ENCODE data around the gene ABI1.

Gene ABI1

DNA sequence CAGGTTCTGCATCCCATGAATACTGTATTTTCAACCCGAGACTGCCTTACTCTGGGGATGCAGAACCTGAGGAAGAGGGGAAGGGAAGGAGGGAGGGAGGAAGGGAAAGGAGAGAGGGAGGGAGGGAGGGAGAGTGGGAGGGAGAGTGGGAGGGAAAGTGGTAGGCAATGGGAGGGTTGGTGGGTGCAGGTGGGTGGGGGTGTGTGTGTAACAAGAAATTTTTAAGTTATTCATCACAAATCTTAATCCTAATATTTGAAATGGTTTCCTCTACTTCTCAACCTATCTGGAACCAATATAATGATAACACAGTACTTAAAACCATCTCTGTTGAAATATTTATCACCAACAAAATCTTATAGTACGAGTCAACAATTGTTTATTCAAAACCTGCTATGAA lies 95.2 kb downstream of the ABI1 start:
- no peak for DNase-seq

GRCh38 chr10:26759008-26759407 lies 101.8 kb downstream of the ABI1 start:
- no peak for DNase-seq

DNA sequence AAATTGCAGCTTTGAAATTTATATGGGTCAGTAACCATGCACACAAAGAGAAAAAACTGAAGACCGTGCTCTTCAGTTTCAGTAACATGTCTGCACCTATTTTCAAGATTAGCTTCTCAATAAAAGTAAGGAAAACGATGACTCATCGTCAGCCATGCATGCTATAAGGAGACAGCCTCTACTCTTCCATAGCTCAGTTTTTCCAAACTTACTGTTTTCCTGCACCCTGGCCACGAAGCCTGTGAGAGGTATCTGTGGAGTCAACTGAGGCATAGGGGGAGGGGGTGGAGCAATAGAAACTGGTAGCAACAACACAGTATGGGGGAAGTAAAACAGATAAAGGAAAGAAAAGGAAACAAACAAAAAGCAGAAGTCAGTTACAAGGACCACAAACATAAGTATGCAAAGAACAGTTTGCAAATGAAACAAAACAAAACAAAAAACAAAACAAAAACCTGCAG lies 105.3 kb downstream of the ABI1 start:
- DNase-seq: no peak

- no peak for DNase-seq
These were observed 114.7 kb downstream of the ABI1 start for GRCh38 chr10:26746061-26746460.

GRCh38 chr10:26743841-26744240 lies 116.9 kb downstream of the ABI1 start:
- DNase-seq: no peak

GRCh38 chr10:26743091-26743490 lies 117.7 kb downstream of the ABI1 start:
- no peak for DNase-seq

GRCh38 chr10:26741368-26741767 lies 119.4 kb downstream of the ABI1 start:
- DNase-seq: no peak

- DNase-seq: no peak
These were observed 121.6 kb downstream of the ABI1 start for GRCh38 chr10:26739071-26739631.

- no peak for DNase-seq
These were observed 122.4 kb downstream of the ABI1 start for GRCh38 chr10:26738301-26738911.

DNA sequence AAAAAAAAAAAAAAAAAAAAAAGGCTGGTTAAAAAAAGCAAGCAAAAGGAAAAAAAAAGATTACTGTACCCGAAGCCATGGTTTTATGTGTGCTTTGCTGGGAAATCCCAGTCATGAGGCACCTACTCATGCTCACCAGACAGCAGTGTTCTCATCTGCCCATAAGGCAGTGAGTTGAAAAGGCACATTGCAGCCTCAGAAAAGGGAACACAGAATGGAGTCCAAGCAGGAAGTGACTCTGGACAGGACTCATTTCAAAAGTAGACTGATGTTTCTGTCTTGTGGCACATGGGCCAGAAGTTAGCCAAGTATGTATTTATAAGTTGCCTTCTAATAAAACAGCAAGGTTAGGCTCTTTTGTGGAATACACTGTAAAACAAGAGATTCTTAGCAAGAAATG lies 123.0 kb downstream of the ABI1 start:
- no peak for DNase-seq

GRCh38 chr10:26735435-26735834 lies 125.3 kb downstream of the ABI1 start:
- DNase-seq: no peak

- DNase-seq: no peak
These were observed 126.8 kb downstream of the ABI1 start for GRCh38 chr10:26733750-26734568.

GRCh38 chr10:26730552-26730951 lies 130.2 kb downstream of the ABI1 start:
- no peak for DNase-seq

GRCh38 chr10:26729395-26729794 lies 131.4 kb downstream of the ABI1 start:
- DNase-seq: no peak

- no peak for DNase-seq
These were observed 131.8 kb downstream of the ABI1 start for GRCh38 chr10:26728957-26729356.

GRCh38 chr10:26727005-26727404 lies 133.8 kb downstream of the ABI1 start:
- DNase-seq: no peak

DNA sequence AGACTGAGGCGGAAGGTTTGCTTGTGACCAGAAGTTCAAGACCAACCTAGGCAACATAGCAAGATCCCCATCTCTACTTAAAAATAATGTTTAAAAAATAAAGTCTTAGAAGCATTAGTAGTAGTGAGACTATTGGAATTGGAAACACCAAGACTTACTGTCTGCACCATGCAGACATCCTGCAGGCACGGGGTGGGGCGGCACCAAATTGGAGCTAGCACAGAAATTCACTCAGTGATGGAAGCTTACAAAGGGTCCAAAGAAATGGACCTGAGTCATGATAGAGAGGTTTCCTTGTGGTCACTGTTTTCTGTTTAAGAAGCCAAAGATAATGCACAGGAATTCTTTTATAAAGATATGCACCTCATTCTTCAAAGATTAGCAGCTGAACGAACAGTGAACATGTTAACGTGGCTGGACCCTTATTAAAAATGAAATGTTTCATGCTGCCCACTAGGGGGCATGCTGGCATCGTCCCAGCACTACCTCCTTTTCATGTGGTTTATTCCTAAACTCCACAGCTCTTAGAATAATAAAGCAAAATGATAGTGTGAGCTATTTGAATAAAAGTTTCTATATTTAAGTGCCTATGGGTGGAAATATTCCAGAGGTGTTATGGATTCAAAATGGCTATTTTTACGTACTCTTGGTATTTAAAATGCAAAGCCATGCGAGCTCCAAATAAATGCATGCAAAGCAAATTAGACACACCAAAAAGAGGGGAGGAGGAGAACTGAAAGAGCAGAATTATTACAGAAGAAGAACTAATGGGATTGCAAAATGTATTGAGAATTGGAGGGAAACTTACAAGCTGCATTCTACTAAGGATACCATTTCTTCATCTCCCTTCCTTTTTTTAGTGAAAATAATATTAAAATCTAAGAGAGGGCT lies 134.7 kb downstream of the ABI1 start:
- peak in 5 of 6 experiments; percentile 8 to 55 (median 34) for DNase-seq

DNA sequence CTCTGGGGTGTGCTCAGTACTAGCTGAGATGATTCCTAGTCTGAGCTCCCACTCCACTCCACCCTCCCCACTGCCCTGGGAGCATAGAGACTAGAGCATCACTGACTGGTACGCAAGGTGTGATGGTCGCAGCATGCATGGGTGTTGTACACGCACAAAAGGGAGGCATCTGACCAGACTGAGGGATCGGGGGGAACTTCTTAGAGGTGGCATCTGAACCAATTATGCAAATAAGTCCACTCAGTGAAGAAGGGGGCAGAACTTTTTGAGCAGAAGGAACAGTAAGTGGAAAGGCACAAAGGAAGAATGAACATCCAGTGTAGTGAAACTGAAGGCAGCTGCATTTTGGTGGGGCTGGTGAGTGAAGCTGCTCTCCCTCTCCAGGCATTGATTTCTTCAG lies 137.7 kb downstream of the ABI1 start:
- DNase-seq: no peak

DNA sequence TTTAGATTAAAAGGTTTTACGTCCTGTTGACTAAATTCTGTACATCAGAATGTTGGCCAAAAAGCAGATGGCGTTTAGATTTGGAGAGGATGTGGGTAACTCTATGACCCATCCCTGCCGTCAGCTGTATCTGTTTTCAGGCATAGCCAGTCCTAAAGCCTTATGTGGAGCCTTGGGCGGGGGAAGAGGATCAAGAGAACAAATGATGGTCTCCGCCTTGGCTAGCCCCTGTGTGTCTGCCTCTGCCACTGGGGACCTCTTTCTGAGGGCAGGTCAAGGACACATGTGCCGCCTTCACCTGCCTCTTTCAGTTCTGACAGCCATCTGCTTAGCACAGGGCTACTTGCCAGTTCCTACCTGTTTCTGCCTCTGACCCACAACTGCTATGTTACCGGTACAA lies 139.2 kb downstream of the ABI1 start:
- DNase-seq: no peak

DNA sequence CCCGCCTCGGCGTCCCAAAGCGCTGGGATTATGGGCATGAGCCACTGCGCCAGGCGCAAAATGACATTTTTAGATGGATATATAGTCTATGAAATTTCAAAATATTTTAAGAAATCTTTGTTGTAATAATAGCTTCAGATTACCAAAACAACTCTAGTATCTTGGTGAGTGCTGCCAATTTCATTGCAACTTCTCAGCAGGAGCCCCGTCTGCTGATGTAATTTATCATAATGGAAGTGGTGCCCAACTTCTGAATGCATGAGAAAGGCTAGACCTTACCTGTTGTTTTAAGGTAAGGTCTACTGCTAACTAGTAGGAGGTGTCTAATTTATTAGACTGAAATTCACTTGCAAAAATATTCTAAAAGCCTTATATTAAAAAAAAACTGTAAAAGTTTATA lies 143.3 kb downstream of the ABI1 start:
- DNase-seq: no peak

- no peak for DNase-seq
These were observed 145.6 kb downstream of the ABI1 start for GRCh38 chr10:26715137-26715487.

- no peak for DNase-seq
These were observed 146.2 kb downstream of the ABI1 start for GRCh38 chr10:26714415-26715136.

DNA sequence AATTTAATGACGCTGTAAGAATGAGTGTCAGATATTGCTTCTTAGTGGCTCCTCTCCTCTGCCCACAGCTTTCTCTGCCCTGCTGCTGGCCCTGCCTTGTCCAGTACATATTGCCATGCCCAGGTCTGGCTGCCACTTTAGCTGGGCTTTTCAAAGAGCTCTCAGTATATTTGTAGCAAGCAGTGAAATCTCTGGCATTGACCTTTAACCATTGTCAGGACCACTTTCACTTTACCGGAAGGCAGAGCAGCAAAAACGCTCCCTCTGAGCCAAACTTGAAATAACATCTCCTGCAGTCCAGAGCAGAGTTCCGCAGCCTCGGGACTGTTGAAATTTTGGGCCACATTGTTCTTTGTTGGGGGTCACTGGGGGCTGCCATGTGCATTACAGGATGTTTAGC lies 149.4 kb downstream of the ABI1 start:
- no peak for DNase-seq
